Fibroblast of skin of left biceps (primary cell): ENCODE results near the gene MAGEA3.
"Not testable (repeated sequence)": the region's sequence is repeated elsewhere in the genome, so short reads cannot be mapped to it uniquely, and the experiment has no call there.

Experiments used
- DNase-seq, 2 experiments: peaks; one replicate each; pipeline ENCODE4 v3.0.0-alpha.2; 2013; ENCODE audit warnings: low read depth in 2 of 2

Gene MAGEA3

DNA sequence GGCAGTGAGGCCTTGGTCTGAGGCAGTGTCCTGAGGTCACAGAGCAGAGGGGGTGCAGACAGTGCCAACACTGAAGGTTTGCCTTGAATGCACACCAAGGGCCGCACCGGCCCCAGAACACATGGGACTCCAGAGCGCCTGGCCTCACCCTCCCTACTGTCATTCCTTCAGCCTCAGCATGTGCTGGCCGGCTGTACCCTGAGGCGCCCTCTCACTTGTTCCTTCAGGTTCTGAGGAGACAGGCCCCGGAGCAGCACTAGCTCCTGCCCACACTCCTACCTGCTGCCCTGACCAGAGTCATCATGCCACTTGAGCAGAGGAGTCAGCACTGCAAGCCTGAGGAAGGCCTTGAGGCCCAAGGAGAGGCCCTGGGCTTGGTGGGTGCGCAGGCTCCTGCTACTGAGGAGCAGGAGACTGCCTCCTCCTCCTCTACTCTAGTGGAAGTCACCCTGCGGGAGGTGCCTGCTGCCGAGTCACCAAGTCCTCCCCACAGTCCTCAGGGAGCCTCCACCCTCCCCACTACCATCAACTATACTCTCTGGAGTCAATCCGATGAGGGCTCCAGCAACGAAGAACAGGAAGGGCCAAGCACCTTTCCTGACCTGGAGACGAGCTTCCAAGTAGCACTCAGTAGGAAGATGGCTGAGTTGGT, 37.4 kb downstream of the MAGEA3 start:
- DNase-seq, result no peak

- not testable (repeated sequence) for DNase-seq
Measured at GRCh38 chrX:152736528-152736927, 37.9 kb downstream of the MAGEA3 start.

GRCh38 chrX:152738560-152738959, 40.0 kb downstream of the MAGEA3 start:
- no peak for DNase-seq
